ENCODE results near the gene MACROH2A1.

GRCh38 chr5:135422419-135422818, 23.4 kb upstream of the MACROH2A1 start:
- TF ChIP-seq CREB1 (CRISPR knock-in tag; IDR thresholded peaks at IDR 0.05; ENCODE audit: low read depth) = no peak
- no peak for TF ChIP-seq CTCF (conservative IDR thresholded peaks at IDR 0.05; ENCODE audit: low read depth in 2 of 2)
- TF ChIP-seq REST (IDR thresholded peaks at IDR 0.05; ENCODE audit: unreplicated experiment) = no peak
- no peak for TF ChIP-seq EZH2 (IDR thresholded peaks at IDR 0.05; ENCODE audit: low read depth, unreplicated experiment)
- TF ChIP-seq EZH2phosphoT487 (IDR thresholded peaks at IDR 0.05; ENCODE audit: unreplicated experiment) = no peak
- TF ChIP-seq POLR2AphosphoS5 (IDR thresholded peaks at IDR 0.05; ENCODE audit: low read depth) = no peak
- no peak for TF ChIP-seq JUNB (IDR thresholded peaks at IDR 0.05; ENCODE audit: unreplicated experiment)
- no peak for TF ChIP-seq ZNF462 (CRISPR knock-in tag; IDR thresholded peaks at IDR 0.05)
- TF ChIP-seq NANOG (IDR thresholded peaks at IDR 0.05; ENCODE audit: borderline replicate concordance) = no peak
- no peak for TF ChIP-seq STAT1 (IDR thresholded peaks at IDR 0.05; ENCODE audit: unreplicated experiment)
- no peak for TF ChIP-seq ZNF114 (CRISPR knock-in tag; IDR thresholded peaks at IDR 0.05)

Data from GM23338 (cell line).